Ovary (tissue), 10 donors: ENCODE measurements around the gene NAALADL1. TPM values are rescaled to one million over a fixed set of nuclear protein-coding genes. Genes with fewer than 3 reads are reported as not detected.
A peak's percentile ranks its signal among the peaks of the same experiment; 100 is the strongest.

Source experiments
- DNase-seq, 5 donors: peaks; one replicate each; pipeline ENCODE4 v3.0.0-alpha.2; 2019 to 2020
- H3K27ac ChIP-seq, 2 donors: fragments of 200-600 bp; one replicate each; pipeline versions ENCODE4 v1.5.1 to v1.8.0; 2019 to 2022
- H3K27me3 ChIP-seq: fragments of 200-600 bp; one replicate; pipeline ENCODE4 v1.8.0; 2022
- H3K36me3 ChIP-seq: fragments of 200-600 bp; sonication (generic); one replicate; pipeline ENCODE4 v1.5.1; 2019
- H3K4me1 ChIP-seq: one replicate; pipeline ENCODE4 v1.8.1; 2013; ENCODE audit warnings: mild to moderate bottlenecking, moderate library complexity; ENCODE audit not compliant: insufficient read depth
- H3K4me3 ChIP-seq: fragments of 200-600 bp; sonication (generic); one replicate; pipeline ENCODE4 v1.5.1; 2017
- H3K9me3 ChIP-seq, 2 donors: fragments of 200-600 bp in 1 of 2; sonication (generic) in 1 of 2; one replicate each; pipeline versions ENCODE4 v1.5.1 to v1.8.1; 2013 to 2019; ENCODE audit warnings: mild to moderate bottlenecking in 1 of 2, moderate library complexity in 1 of 2
- EP300 ChIP-seq: sonication (generic); formaldehyde crosslinking; IDR thresholded peaks from one replicate; pipeline ENCODE4 v1.6.1; 2017; ENCODE audit warnings: antibody characterized with exemption
- POLR2A ChIP-seq: fragments of 450-650 bp; IDR thresholded peaks from one replicate; pipeline ENCODE4 v1.6.1; 2017; ENCODE audit warnings: antibody characterized with exemption, mild to moderate bottlenecking, moderate library complexity
- WGBS, 3 donors: extraction: QIAGEN DNeasy Blood & Tissue Kit in 1 of 3; methylation state at CpG; one replicate each; pipeline versions ENCODE4 v1.1.5 to v1.1.7; 2013 to 2017; 5-methylcytosine and 5-hydroxymethylcytosine counted together
- intact Hi-C, 4 donors: fragments of 100-400 bp; cut with DNase I; formaldehyde crosslinking; loops; one replicate each; pipeline versions ENCODE4 v1.11.0 to v1.15.1; 2022 to 2023
- long read RNA-seq, 3 donors: library from polyadenylated mRNA in 2 of 3; unstranded in 2 of 3; transcript quantifications; one replicate each; pipeline ENCODE4 v2.0.0 and lab custom pipeline, GENCODE V29; 2021 to 2026
- polyA plus RNA-seq, 2 donors: library from polyadenylated mRNA; stranded (reverse); fragments of 200-250 nt in 1 of 2; fragments of 350-450 nt in 1 of 2; fragmentation: Illumina TruSeq in 1 of 2; extraction: RNeasy Lipid Tissue Mini Kit (QIAGEN cat#74804) in 1 of 2; gene quantifications; one replicate each; pipeline ENCODE4 v1.2.3, GENCODE V29; 2013 to 2014
- total RNA-seq, 7 donors: library from RNA; depleted of rRNA in 2 of 7; stranded (reverse); fragments of >200 nt in 2 of 7; fragmentation: NEBNext Ultra II Directional in 3 of 7; extraction: Animal tissue kit (Norgen Biotek cat#: 25700) in 3 of 7; gene quantifications; one replicate each; pipeline versions ENCODE4 v1.1.0 to v1.2.4, GENCODE V29; 2016 to 2023
- TF ChIP-seq, protein P1 (sequence below), 3 donors: fragments of 450-650 bp in 2 of 3; fragments of 200-600 bp in 1 of 3; IDR thresholded peaks; one replicate each; pipeline versions ENCODE4 v1.5.1 to v1.8.0; 2016 to 2022; ENCODE audit warnings: antibody characterized with exemption in 3 of 3, mild to moderate bottlenecking in 1 of 3
- donor health status: DM: no; HTN: no; CAD: no; lungs with moderate emphysema.
- donor health status: DM: no; HTN: no; CAD: no.
- donor health status: Bipolar disorder and iron deficiency.
- donor health status: DM: yes; HTN: yes; CAD: no.
- donor health status: DM: no; HTN: no; CAD: no.
- donor health status: DM: yes; HTN: yes; CAD: no.

The NAALADL1 gene
- total RNA-seq (10 to 100 TPM; 12.1 to 33.7 (median 17.6) TPM), polyA plus RNA-seq (10 to 100 TPM in 1 of 2 donors, 1 to 10 TPM in 1; 7.1 to 33.2 TPM)
- long read RNA-seq, donor 1, partial matches to known transcripts: 7 of 26 reads
- long read RNA-seq, donor 1, other reads (novel, unspliced or antisense): 13 of 26 reads
- long read RNA-seq, donor 2, partial matches to known transcripts: 0 of 2 reads
- long read RNA-seq, donor 2, other reads (novel, unspliced or antisense): 0 of 2 reads
- long read RNA-seq, donor 3, transcript NAALADL1-206 (5 exons, 800 nt): major isoform, 8 of 20 reads
- long read RNA-seq, donor 3, partial matches to known transcripts: 6 of 20 reads
- long read RNA-seq, donor 3, other reads (novel, unspliced or antisense): 4 of 20 reads

- 68 to 81% (median 69%) methylated on average over 8 of the region's 8 CpGs for WGBS, 3 donors
- Histone ChIP-seq H3K27ac (no peak within 1 kb of the TSS), H3K4me1 (no peaks in the 10 kb centered on the region), H3K36me3 (no peaks in the 10 kb centered on the region), H3K4me3 (no peak within 1 kb of the TSS), H3K27me3 (no peaks in the 10 kb centered on the region), H3K9me3 (no peaks in the 10 kb centered on the region)
- DNase-seq: no peak
- TF ChIP-seq, protein P1, sequence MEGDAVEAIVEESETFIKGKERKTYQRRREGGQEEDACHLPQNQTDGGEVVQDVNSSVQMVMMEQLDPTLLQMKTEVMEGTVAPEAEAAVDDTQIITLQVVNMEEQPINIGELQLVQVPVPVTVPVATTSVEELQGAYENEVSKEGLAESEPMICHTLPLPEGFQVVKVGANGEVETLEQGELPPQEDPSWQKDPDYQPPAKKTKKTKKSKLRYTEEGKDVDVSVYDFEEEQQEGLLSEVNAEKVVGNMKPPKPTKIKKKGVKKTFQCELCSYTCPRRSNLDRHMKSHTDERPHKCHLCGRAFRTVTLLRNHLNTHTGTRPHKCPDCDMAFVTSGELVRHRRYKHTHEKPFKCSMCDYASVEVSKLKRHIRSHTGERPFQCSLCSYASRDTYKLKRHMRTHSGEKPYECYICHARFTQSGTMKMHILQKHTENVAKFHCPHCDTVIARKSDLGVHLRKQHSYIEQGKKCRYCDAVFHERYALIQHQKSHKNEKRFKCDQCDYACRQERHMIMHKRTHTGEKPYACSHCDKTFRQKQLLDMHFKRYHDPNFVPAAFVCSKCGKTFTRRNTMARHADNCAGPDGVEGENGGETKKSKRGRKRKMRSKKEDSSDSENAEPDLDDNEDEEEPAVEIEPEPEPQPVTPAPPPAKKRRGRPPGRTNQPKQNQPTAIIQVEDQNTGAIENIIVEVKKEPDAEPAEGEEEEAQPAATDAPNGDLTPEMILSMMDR (IDR thresholded peaks at IDR 0.05): no peak
- no peak for TF ChIP-seq POLR2A
- no peak for TF ChIP-seq EP300
- intact Hi-C loops: no loop called here
These were observed at the start of gene NAALADL1 for GRCh38 chr11:65058419-65059054. NAALADL1 (minus strand) TSS chr11:65058553; CDS start chr11:65058521, 32 bp downstream.

DNA sequence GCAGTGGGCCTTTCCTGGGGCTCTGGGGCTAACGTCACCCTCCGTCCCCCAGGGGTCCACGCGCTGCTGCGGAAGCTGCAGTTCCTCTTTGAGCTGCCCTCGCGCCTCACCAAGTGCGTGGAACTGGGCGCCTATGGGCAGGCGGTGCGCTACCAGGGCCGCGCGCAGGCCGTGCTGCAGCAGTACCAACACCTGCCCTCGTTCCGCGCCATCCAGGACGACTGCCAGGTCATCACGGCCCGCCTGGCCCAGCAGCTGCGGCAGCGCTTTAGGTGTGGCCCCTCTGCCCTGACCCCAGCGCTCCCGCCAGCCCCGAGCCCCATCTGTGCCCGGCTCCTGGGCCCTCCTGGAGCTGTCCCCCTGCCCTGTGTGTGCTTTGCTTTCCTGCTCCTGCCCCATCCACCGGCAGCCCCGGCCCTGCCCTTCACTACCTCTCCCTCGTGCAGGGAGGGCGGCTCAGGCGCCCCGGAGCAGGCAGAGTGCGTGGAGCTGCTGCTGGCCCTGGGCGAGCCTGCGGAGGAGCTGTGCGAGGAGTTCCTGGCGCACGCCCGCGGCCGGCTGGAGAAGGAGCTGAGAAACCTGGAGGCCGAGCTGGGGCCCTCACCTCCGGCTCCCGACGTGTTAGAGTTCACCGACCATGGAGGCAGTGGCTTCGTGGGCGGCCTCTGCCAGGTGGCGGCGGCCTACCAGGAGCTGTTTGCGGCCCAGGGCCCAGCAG lies 49.6 kb upstream of the NAALADL1 start:
- Histone ChIP-seq H3K36me3 (no peaks in the 10 kb centered on the region), H3K27ac (no peak overlapping the region), H3K9me3 (no peaks in the 10 kb centered on the region), H3K4me1 (peaks cover 24% of the 10 kb centered on the region), H3K27me3 (no peaks in the 10 kb centered on the region), H3K4me3 (no peak overlapping the region)
- intact Hi-C loops: no loop called here
- WGBS, 3 donors: 87 to 94% (median 89%) methylated on average over 50 to 52 of the region's 52 CpGs
- TF ChIP-seq POLR2A (no peak), EP300 (no peak)
- TF ChIP-seq, protein P1 (IDR thresholded peaks at IDR 0.05): no peak
- DNase-seq: peak in 2 of 5 donors; percentile 43 to 51

DNA sequence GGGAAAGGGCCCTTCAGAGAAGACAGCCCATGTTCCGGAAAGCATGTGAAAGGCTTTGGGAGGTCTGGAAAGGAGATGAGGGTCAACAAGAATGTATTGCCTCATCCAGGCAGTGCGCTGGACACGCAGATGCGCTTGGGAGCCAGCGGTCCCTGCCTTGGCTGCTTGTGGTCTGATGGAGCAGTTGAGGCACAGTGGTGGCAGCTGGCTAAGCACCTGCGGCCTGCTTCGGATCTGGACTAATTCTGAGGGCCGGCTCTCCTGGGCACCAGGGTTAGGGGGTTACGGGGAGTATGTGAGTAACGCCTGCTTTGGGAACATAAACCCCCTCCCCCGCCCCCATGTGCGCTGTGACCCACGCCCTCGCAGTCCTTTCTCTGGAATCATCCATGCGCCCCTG lies 48.7 kb upstream of the NAALADL1 start:
- H3K27me3 ChIP-seq: no peaks in the 10 kb centered on the region
- 91 to 92% (median 91%) methylated on average over 10 to 15 of the region's 15 CpGs for WGBS, 3 donors
- no peaks in the 10 kb centered on the region for H3K36me3 ChIP-seq
- intact Hi-C loops: no loop called here
- TF ChIP-seq, protein P1 (IDR thresholded peaks at IDR 0.05): no peak
- TF ChIP-seq POLR2A: no peak
- no peak for TF ChIP-seq EP300
- H3K4me1 ChIP-seq: peaks cover 24% of the 10 kb centered on the region
- no peak overlapping the region for H3K4me3 ChIP-seq
- DNase-seq: peak in 1 of 5 donors; percentile 22
- H3K27ac ChIP-seq: no peak overlapping the region
- H3K9me3 ChIP-seq: no peaks in the 10 kb centered on the region

DNA sequence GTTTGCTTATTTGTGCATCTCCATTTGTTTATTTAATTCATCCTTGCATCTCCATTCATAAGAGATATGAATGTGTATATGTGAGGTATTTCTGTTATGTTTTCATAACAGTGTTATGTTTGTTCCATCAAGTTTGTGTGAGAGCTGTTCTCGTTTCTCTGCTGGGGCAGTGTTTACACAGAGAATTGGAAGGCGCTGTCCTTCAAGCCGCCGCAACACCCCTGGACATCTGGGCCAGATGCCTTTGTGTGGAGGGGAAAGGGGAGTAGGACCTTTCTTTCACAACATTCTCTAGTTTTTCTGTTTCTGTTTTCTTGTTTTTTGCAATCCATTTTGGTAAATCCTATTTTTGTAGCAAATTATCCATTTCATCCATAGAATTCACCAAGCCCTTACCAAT lies 46.3 kb upstream of the NAALADL1 start:
- Histone ChIP-seq H3K9me3 (no peaks in the 10 kb centered on the region), H3K27me3 (no peaks in the 10 kb centered on the region), H3K36me3 (no peaks in the 10 kb centered on the region), H3K4me3 (no peak overlapping the region), H3K27ac (peak overlapping the region in 1 of 2 donors; percentile 80), H3K4me1 (peaks cover 20% of the 10 kb centered on the region)
- WGBS, 3 donors: 12 to 26% (median 17%) methylated on average over 4 of the region's 4 CpGs
- DNase-seq: peak in 1 of 5 donors; percentile 49
- no peak for TF ChIP-seq EP300
- TF ChIP-seq, protein P1 (IDR thresholded peaks at IDR 0.05): no peak
- no peak for TF ChIP-seq POLR2A
- intact Hi-C loops: no loop called here
